ENCODE results near the gene SRGAP3.

The SRGAP3 gene

GRCh38 chr3:9047452-9048346, 201.7 kb downstream of the SRGAP3 start:
- no peak for DNase-seq (ENCODE audit: low spot score)

GRCh38 chr3:9045371-9045770, 204.1 kb downstream of the SRGAP3 start:
- peak; percentile 20 for DNase-seq (ENCODE audit: low spot score)

GRCh38 chr3:9043063-9043462, 206.4 kb downstream of the SRGAP3 start:
- DNase-seq (ENCODE audit: low spot score) = no peak

GRCh38 chr3:9041626-9042025, 207.8 kb downstream of the SRGAP3 start:
- no peak for DNase-seq (ENCODE audit: low spot score)

GRCh38 chr3:9040996-9041395, 208.4 kb downstream of the SRGAP3 start:
- no peak for DNase-seq (ENCODE audit: low spot score)

- no peak for DNase-seq (ENCODE audit: low spot score)
Measured at GRCh38 chr3:9037144-9037711, 212.2 kb downstream of the SRGAP3 start.

GRCh38 chr3:9036404-9037131, 212.9 kb downstream of the SRGAP3 start:
- DNase-seq (ENCODE audit: low spot score) = no peak

- no peak for DNase-seq (ENCODE audit: low spot score)
Measured at GRCh38 chr3:9035961-9036360, 213.5 kb downstream of the SRGAP3 start.

GRCh38 chr3:9035473-9035872, 214.0 kb downstream of the SRGAP3 start:
- DNase-seq (ENCODE audit: low spot score) = no peak

- no peak for DNase-seq (ENCODE audit: low spot score)
Measured at GRCh38 chr3:9033867-9034266, 215.6 kb downstream of the SRGAP3 start.

- DNase-seq (ENCODE audit: low spot score) = no peak
Measured at GRCh38 chr3:9032231-9032777, 217.1 kb downstream of the SRGAP3 start.

GRCh38 chr3:9030034-9030433, 219.4 kb downstream of the SRGAP3 start:
- DNase-seq (ENCODE audit: low spot score) = no peak

- no peak for DNase-seq (ENCODE audit: low spot score)
Measured at GRCh38 chr3:9028134-9028533, 221.3 kb downstream of the SRGAP3 start.

- DNase-seq (ENCODE audit: low spot score) = no peak
Measured at GRCh38 chr3:9026320-9027045, 223.0 kb downstream of the SRGAP3 start.

- DNase-seq (ENCODE audit: low spot score) = no peak
Measured at GRCh38 chr3:9024341-9024740, 225.1 kb downstream of the SRGAP3 start.

- no peak for DNase-seq (ENCODE audit: low spot score)
Measured at GRCh38 chr3:9023226-9023590, 226.2 kb downstream of the SRGAP3 start.

- no peak for DNase-seq (ENCODE audit: low spot score)
Measured at GRCh38 chr3:9022305-9023225, 226.9 kb downstream of the SRGAP3 start.

- DNase-seq (ENCODE audit: low spot score) = no peak
Measured at GRCh38 chr3:9021271-9022009, 228.0 kb downstream of the SRGAP3 start.

- no peak for DNase-seq (ENCODE audit: low spot score)
Measured at GRCh38 chr3:9020426-9020825, 229.0 kb downstream of the SRGAP3 start.

GRCh38 chr3:9019259-9019961, 230.0 kb downstream of the SRGAP3 start:
- DNase-seq (ENCODE audit: low spot score) = no peak

All from COLO829 (cell line).